Fibroblast of lung (primary cell): ENCODE data around the gene OR5H1. TPM values are rescaled to one million over a fixed set of nuclear protein-coding genes. Genes with fewer than 3 reads are reported as not detected.
"Not testable (repeated sequence)": the region's sequence is repeated elsewhere in the genome, so short reads cannot be mapped to it uniquely, and the experiment has no call there.

Source experiments
- DNase-seq, 2 donors: peaks; one replicate each; pipeline versions ENCODE4 v3.0.0 to v3.0.0-alpha.2; 2010; ENCODE audit warnings: low read depth in 2 of 2
- H2AFZ ChIP-seq: 2 replicates; pipeline ENCODE4 v1.5.1; 2012; ENCODE audit warnings: low read length, control low read depth, inconsistent platforms
- H3K27ac ChIP-seq: 2 replicates; pipeline ENCODE4 v1.5.1; 2011; ENCODE audit warnings: low read length, control low read depth; ENCODE audit not compliant: insufficient read depth
- H3K27me3 ChIP-seq: 2 replicates; pipeline ENCODE4 v1.5.1; 2011; ENCODE audit warnings: mild to moderate bottlenecking, low read length; ENCODE audit not compliant: control insufficient read depth, insufficient read depth
- H3K36me3 ChIP-seq: 2 replicates; pipeline ENCODE4 v1.5.1; 2011; ENCODE audit warnings: low read length; ENCODE audit not compliant: control insufficient read depth, insufficient read depth
- H3K4me1 ChIP-seq: 2 replicates; pipeline ENCODE4 v1.5.1; 2011; ENCODE audit warnings: low read length; ENCODE audit not compliant: control insufficient read depth, insufficient read depth; ENCODE audit errors: extremely low read depth
- H3K4me2 ChIP-seq: 2 replicates; pipeline ENCODE4 v1.5.1; 2011; ENCODE audit warnings: low read length, control low read depth; ENCODE audit not compliant: insufficient read depth; ENCODE audit errors: extremely low read depth
- H3K4me3 ChIP-seq, 4 experiments: fragments of 200-600 bp in 1 of 4; sonication (generic) in 1 of 4; replicated peaks in 1 of 4; 2 replicates each; pipeline ENCODE4 v1.5.1; 2011 to 2016; ENCODE audit warnings: low read length in 4 of 4, low read depth in 3 of 4, mild to moderate bottlenecking in 3 of 4, control low read depth in 2 of 4, inconsistent platforms in 1 of 4, mixed read lengths in 1 of 4; ENCODE audit not compliant: insufficient read depth in 1 of 4; ENCODE audit errors: control extremely low read depth in 1 of 4
- H3K79me2 ChIP-seq: 2 replicates; pipeline ENCODE4 v1.5.1; 2012; ENCODE audit warnings: mild to moderate bottlenecking, low read length, inconsistent platforms; ENCODE audit not compliant: control insufficient read depth, insufficient read depth
- H3K9ac ChIP-seq: 2 replicates; pipeline ENCODE4 v1.5.1; 2011; ENCODE audit warnings: mild to moderate bottlenecking, low read length, control low read depth; ENCODE audit not compliant: insufficient read depth
- H3K9me3 ChIP-seq: 2 replicates; pipeline ENCODE4 v1.5.1; 2012; ENCODE audit warnings: low read depth, low read length; ENCODE audit not compliant: control insufficient read depth, insufficient read depth
- H4K20me1 ChIP-seq: 2 replicates; pipeline ENCODE4 v1.5.1; 2011; ENCODE audit warnings: low read length; ENCODE audit not compliant: control insufficient read depth, insufficient read depth; ENCODE audit errors: extremely low read depth
- EZH2 ChIP-seq: IDR thresholded peaks from 2 replicates; pipeline ENCODE4 v1.5.1; 2012; ENCODE audit warnings: low read length, control low read depth, mild to moderate bottlenecking; ENCODE audit errors: missing control alignments
- polyA plus RNA-seq, 2 donors: library from polyadenylated mRNA; depleted of rRNA in 1 of 2; stranded (reverse) in 1 of 2; unstranded in 1 of 2; fragments of >200 nt; gene quantifications; 2 replicates each; pipeline ENCODE4 v1.2.1, GENCODE V29; 2011 to 2012; ENCODE audit warnings: missing spikeins in 1 of 2
- total RNA-seq: library from RNA; depleted of rRNA; stranded (reverse); fragments of >200 nt; gene quantifications from 2 replicates; pipeline ENCODE4 v1.2.1, GENCODE V29; 2014
- TF ChIP-seq, protein P1 (sequence below), 2 donors: IDR thresholded peaks in 1 of 2; conservative IDR thresholded peaks in 1 of 2; 1 replicate in 1 of 2; 2 replicates in 1 of 2; pipeline ENCODE4 v1.5.1; 2011 to 2012; ENCODE audit warnings: low read length in 2 of 2, control low read depth in 1 of 2, inconsistent platforms in 1 of 2, low read depth in 1 of 2, mild to moderate bottlenecking in 1 of 2

OR5H1 gene
- total and polyA plus RNA-seq, 2 donors (not counting 1 experiment from before 2014, with no cell fraction given), result not detected

DNA sequence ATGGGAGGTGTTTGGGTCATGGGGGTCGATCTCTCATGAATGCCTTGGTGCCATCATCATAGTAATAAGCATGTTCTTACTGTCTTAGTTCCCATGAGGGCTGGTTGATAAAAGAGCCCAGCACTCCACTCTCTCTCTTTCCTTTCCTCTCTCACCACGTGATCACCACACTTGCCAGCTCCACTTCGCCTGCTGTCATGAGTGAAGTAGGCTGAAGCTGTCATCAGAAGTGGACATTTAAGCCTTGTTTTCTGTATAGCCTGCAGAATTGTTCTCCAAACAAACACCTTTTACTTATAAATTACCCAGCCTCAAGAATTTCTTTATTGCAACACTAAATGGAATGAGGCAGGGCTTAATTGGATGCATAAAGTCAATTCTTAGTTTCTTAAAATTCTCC lies 6.1 kb downstream of the OR5H1 start:
- no peak overlapping the region for H3K9ac ChIP-seq
- no peaks in the 10 kb centered on the region for H3K4me1 ChIP-seq
- H4K20me1 ChIP-seq, result no peaks in the 10 kb centered on the region
- no peak overlapping the region for H3K4me2 ChIP-seq
- no peak overlapping the region for H3K4me3 ChIP-seq
- no peak overlapping the region for H3K27ac ChIP-seq
- no peak for DNase-seq
- no peaks in the 10 kb centered on the region for H3K36me3 ChIP-seq
- no peak overlapping the region for H2AFZ ChIP-seq
- no peaks in the 10 kb centered on the region for H3K79me2 ChIP-seq
- H3K27me3 ChIP-seq, result no peaks in the 10 kb centered on the region
- no peak for TF ChIP-seq EZH2
- TF ChIP-seq, protein P1, sequence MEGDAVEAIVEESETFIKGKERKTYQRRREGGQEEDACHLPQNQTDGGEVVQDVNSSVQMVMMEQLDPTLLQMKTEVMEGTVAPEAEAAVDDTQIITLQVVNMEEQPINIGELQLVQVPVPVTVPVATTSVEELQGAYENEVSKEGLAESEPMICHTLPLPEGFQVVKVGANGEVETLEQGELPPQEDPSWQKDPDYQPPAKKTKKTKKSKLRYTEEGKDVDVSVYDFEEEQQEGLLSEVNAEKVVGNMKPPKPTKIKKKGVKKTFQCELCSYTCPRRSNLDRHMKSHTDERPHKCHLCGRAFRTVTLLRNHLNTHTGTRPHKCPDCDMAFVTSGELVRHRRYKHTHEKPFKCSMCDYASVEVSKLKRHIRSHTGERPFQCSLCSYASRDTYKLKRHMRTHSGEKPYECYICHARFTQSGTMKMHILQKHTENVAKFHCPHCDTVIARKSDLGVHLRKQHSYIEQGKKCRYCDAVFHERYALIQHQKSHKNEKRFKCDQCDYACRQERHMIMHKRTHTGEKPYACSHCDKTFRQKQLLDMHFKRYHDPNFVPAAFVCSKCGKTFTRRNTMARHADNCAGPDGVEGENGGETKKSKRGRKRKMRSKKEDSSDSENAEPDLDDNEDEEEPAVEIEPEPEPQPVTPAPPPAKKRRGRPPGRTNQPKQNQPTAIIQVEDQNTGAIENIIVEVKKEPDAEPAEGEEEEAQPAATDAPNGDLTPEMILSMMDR (conservative IDR thresholded peaks at IDR 0.05 in 1 of 2, IDR thresholded peaks at IDR 0.05 in 1 of 2; ENCODE audit: low read depth in 1 of 2, low read length in 2 of 2), result no peak
- H3K9me3 ChIP-seq, result no peaks in the 10 kb centered on the region

DNA sequence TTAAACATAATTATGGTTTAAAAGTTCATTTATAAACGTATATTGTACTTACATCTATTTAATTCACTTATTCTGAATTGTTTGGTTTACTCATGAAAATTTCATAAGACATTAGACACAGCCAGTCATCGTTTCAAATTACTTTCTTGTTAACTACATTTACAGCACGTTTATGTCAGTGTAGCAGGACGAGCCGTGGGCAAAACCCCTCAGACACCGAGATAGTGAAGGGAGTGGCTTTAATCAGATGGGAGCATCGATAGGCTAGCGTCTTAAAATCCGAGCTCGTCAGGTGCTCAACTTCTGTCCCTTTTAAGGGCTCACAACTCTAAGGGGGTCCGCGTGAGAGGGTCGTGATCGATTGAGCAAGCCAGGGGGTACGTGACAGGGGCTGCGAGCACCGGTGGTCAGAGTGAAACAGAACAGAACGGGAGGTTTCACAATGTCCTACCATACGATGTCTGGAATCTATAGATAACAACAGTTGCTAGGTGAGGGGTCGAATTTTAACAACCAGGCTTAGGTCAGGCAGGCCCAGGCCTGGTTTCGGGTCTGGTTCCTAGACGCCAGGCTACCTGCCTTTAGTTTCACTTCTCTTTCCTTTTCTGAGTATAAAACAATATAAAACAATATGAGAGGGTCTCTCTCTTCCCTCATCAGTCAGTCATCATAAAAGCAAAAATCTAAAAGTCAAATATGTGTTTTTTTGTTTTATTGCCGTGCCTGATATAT lies 7.5 kb downstream of the OR5H1 start:
- not testable (repeated sequence) for H3K27me3 ChIP-seq, H2AFZ ChIP-seq, H3K9ac ChIP-seq, H3K4me1 ChIP-seq, H3K79me2 ChIP-seq, H4K20me1 ChIP-seq, H3K4me2 ChIP-seq, H3K36me3 ChIP-seq, H3K4me3 ChIP-seq, H3K27ac ChIP-seq, H3K9me3 ChIP-seq, DNase-seq

DNA sequence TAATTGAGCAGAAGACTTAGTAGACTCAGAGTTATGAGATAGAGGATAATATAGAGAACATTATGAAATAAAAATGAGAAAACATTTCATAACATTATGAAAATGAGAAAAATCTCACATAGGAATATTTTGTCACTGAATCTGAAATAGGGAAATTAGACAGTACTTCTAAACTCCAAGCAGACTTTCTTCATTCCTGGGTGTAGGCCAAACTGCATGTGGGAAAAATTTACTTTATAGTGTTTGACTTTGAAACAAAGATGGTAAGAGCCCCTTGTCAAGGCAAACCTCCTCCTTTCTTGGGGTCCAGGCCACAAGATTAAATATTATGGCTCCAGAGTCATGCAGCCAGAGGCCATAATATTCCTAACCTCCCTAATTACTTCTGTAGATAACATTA lies 10.0 kb downstream of the OR5H1 start:
- H3K27ac ChIP-seq, result no peak overlapping the region
- TF ChIP-seq EZH2, result no peak
- TF ChIP-seq, protein P1 (conservative IDR thresholded peaks at IDR 0.05 in 1 of 2, IDR thresholded peaks at IDR 0.05 in 1 of 2; ENCODE audit: low read depth in 1 of 2, low read length in 2 of 2), result no peak
- no peaks in the 10 kb centered on the region for H3K4me1 ChIP-seq
- H3K9me3 ChIP-seq, result no peaks in the 10 kb centered on the region
- H3K9ac ChIP-seq, result no peak overlapping the region
- H3K36me3 ChIP-seq, result no peaks in the 10 kb centered on the region
- H3K4me2 ChIP-seq, result no peak overlapping the region
- H3K79me2 ChIP-seq, result no peaks in the 10 kb centered on the region
- H3K27me3 ChIP-seq, result no peaks in the 10 kb centered on the region
- H4K20me1 ChIP-seq, result no peaks in the 10 kb centered on the region
- no peak overlapping the region for H2AFZ ChIP-seq
- DNase-seq, result no peak
- no peak overlapping the region for H3K4me3 ChIP-seq
